GM19438 (cell line): ENCODE results near the gene POU2AF1.
"Not testable (repeated sequence)": the region's sequence is repeated elsewhere in the genome, so short reads cannot be mapped to it uniquely, and the experiment has no call there.

ENCODE experiments used
- ATAC-seq: cut with Tn5 transposase; IDR thresholded peaks from one replicate; pipeline ENCODE4 v1.9.1; 2021; ENCODE audit warnings: low read depth; ENCODE audit not compliant: unreplicated experiment

POU2AF1 gene

DNA sequence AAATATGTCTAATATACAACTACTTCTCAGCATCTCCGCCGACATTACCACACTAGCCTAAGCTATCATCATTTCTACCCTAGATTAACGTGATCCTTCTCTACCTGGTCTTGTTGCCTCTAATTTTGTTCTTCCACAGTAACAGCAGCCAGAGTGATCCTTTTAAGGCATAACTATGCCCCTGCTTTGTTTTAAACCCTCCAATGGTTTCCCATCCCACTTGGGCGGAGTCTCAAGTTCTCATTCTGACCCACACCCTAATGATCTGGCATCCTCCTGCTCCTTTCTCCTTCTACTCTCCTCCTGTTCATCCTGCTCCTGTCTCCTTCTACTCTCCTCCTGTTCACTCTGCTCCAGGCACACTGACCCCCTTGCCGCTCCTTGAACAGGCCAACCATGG is 31.9 kb upstream of the POU2AF1 start:
- no peak for ATAC-seq

GRCh38 chr11:111409915-111410314 is 30.8 kb upstream of the POU2AF1 start:
- peak; percentile 43 for ATAC-seq

DNA sequence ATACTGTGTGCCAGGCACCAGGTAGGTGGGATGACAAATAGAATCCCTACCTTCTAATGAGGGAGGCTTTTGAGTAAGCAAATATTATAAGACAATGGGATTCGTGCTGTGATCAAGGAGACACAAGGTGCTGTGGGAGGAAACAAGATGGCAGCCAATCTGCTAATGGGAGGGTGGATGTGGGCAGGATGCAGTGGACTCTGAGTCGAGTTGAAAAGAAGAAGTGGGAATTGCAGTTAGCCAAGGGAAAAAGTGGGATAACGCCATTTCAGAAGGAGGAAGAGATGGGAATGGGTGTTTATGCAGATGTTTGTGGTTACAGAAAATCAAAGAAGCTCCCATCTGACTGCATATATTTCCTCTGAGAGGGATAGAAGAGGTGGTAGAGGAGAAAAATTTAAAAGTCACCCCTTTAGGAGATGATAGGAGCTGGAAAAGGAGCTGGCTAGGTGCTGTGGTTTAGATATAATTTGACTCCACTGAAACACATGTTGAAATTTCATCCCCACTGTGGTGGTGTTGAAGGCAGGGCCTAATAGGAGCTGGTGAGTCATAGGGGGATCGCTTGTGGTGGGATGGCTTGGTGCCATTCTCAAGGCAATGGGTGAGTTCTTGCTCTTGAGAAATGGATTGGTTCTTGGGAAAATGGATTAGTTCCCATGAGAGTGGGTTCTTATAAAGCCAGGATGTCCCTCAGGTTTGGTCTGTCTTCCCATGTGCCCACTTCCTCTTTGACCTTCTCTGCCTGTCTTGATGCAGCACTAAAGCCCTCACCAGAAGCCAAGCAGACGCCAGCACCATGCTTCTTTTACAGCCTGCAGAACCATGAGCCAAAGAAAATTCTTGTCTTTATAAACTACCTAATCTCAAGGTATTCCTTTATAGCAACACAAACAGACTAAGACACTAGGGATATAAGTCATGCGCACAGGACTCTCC is 30.0 kb upstream of the POU2AF1 start:
- peak; percentile 50 for ATAC-seq

GRCh38 chr11:111407652-111408051 is 28.6 kb upstream of the POU2AF1 start:
- ATAC-seq, result no peak

DNA sequence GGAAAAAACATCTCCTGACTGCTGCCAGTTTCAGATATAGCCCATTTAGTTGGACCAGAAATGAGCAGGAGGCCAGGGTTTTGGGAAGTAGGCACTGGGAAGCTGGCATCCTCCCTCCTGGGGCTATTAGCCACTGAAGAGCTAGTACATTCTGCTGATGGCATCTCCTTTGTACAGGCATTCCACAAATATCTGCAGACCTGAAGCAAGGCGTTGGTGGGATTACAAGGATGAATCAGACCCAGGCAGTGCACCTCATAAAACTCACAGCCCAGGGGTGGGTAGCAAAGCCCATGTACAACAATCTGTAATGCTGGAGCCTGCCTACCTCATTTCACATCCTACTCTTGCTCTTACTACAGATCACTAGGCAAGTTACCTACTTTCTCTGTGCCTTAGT is 27.5 kb upstream of the POU2AF1 start:
- no peak for ATAC-seq

DNA sequence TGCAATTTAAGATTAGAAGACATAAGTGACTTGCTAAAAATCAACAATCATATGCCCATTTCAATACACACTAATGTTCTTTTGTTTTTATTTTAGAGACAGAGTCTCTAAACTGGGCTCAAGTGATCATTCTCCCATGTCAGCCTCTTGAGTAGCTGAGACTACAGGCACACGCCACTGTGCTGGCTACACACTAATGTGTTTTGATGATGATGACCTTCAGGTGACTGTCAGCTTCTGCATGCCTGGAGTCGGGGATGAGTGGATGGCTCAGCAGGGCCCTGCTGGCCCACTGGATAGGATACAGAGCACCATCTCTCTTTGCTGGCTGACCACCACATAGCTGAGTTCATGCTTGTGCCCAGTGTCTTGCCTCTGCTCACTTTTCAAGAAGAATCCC is 27.0 kb upstream of the POU2AF1 start:
- ATAC-seq, result no peak

- no peak for ATAC-seq
Observed at GRCh38 chr11:111405551-111405950, 26.5 kb upstream of the POU2AF1 start.

DNA sequence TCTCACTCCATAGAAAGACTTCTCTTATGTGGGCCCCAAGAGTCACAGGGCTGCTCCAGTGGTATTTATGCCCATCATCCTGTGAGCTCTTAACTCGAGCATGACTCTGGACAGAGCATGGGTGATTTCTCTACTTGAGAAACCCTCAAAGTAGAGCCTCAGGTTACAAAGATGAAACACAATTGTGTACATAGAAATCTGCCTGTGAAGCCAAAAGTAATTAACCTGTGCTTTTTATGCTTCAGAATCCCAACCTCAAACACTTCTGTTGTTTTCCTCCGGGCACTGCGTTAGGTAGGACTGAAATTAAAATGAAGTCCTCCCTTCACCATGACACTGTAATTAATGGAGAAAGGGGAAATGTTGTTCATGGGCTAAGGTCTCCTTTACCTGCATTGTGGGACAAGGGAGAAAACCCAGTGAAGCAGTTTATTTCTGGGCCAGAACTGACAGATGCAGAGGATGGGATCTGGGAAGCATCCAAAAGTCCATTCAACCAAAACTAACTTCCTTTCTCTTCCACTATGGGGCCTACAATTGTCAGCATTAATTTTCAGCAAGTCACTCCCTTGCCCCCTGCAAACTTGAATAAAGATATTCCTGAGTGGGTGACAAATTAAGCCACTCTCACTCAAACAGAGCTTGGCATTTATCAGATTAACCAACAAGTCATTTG is 24.1 kb upstream of the POU2AF1 start:
- no peak for ATAC-seq

DNA sequence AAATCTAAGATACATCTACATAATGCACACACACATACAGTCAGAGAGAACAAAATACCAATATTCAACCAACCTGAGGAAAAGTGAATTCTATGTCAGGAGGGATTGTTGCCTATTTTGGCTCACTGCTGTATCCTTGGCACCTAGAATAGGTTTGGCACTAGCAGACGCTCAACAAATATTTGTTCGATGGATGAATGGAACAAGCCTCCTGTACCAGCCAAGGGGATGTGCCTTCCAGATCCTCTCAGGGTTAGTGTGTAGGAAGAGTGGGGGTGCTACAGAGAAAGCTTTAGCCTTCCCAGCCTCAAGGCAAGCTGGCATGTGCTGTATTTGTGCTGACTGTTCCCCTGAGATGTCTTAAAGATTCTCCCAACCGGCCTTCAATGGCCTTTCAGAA is 23.3 kb upstream of the POU2AF1 start:
- ATAC-seq, result no peak

DNA sequence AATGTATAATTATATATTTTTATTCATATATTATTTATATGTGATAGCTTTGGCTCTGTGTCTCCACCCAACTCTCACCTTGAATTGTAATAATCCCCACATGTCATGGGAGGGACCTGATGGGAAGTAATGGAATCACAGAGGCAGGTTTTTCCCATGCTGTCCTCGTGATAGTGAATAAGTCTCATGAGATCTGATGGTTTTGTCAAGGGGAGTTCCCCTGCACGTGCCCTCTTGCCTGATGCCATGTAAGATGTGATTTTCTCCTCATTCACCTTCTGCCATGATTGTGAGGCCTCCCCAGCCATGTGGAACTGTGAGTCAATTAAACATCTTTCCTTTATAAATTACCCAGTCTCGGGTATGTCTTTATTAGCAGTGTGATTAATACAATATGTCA is 22.9 kb upstream of the POU2AF1 start:
- ATAC-seq, result not testable (repeated sequence)

GRCh38 chr11:111400595-111400994 is 21.5 kb upstream of the POU2AF1 start:
- ATAC-seq, result no peak

GRCh38 chr11:111399187-111400031 is 20.3 kb upstream of the POU2AF1 start:
- ATAC-seq, result peak; percentile 46

DNA sequence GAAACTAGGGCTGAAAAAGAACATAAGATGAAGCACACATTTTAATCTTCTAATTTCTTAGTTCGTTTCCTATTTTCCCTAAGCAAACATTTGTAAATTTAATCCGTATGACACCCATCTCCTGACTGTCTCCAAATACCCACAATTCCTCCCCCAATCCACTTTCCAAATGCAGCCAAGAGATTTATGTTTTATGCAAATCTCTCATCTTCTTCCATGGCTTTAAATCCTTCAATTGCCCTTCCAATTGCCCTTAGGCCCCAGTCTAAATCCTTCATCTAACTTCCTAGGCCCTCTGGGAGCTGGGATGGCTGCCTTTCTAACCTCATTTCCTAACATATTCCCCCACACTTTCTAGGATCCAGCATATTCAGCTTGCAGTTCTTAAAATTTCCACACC is 18.0 kb upstream of the POU2AF1 start:
- no peak for ATAC-seq

GRCh38 chr11:111395749-111396148 is 16.7 kb upstream of the POU2AF1 start:
- no peak for ATAC-seq

- no peak for ATAC-seq
Observed at GRCh38 chr11:111395081-111395480, 16.0 kb upstream of the POU2AF1 start.

DNA sequence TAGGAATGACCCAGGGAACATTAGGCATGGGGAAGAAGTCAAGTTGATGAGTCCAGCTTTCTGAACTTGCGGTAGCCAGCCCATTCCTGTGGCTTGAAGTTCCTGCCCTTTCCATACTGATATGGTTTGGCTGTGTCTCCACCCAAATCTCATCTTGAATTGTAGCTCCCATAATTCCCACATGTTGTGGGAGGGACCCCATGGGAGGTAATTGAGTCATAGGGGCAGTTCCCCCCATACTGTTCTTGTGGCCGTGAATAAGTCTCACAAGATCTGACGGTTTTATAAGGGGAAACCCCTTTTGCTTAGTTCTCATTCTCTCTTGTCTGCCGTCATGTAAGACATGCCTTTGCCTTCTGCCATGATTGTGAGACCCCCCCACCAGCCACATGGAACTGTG is 15.1 kb upstream of the POU2AF1 start:
- not testable (repeated sequence) for ATAC-seq

- no peak for ATAC-seq
Observed at GRCh38 chr11:111393585-111393984, 14.5 kb upstream of the POU2AF1 start.

DNA sequence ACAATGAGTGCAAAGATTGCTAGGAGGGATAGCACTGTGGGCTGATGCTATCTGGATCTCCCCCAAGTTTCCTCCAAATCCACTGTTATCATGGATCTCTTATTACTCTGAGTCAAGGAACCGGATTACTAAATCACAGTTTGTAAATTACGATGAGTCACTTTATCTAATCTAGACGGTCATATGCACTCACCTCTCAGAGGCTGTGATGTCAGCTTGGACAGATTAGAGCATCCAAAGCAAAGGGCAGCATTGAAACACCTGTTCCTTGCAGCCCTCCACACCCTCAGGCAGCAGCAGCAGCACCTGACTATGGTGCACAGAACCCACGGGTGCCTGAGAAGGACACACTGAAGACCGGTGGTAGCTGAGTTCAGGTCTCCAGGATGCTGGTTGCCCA is 14.0 kb upstream of the POU2AF1 start:
- ATAC-seq, result no peak

DNA sequence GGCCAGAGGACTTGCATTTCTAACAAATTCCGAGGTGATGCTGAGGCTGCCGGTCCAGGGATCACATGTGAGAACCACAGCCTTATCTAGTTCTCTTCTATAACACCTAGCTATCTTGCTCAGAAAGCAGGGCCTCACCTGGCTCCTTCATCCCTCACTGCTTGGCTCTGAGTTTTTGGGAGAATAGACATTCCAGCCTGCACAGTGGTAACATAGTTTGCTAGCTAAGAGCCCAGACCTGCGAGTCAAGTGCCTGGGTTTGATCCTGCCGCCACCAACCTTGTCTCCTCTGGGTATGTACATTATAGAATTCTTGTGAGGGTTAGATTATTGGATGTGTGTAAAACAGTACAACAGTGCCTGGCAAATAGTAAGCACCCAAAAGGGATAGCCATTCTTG is 13.5 kb upstream of the POU2AF1 start:
- no peak for ATAC-seq

GRCh38 chr11:111391328-111392124 is 12.5 kb upstream of the POU2AF1 start:
- no peak for ATAC-seq
